Measurements from ENCODE around the gene CLEC2D.
"Not testable (repeated sequence)": the region's sequence is repeated elsewhere in the genome, so short reads cannot be mapped to it uniquely, and the experiment has no call there.

Gene CLEC2D

GRCh38 chr12:9699898-9700605, 30.5 kb downstream of the CLEC2D start:
- no peak for DNase-seq (ENCODE audit: low read depth in 2 of 2)

GRCh38 chr12:9700606-9700956, 31.1 kb downstream of the CLEC2D start:
- DNase-seq (ENCODE audit: low read depth in 2 of 2) = no peak

- DNase-seq (ENCODE audit: low read depth in 2 of 2) = no peak
Observed at GRCh38 chr12:9701380-9702154, 32.1 kb downstream of the CLEC2D start.

- DNase-seq (ENCODE audit: low read depth in 2 of 2) = no peak
Observed at GRCh38 chr12:9702255-9702654, 32.7 kb downstream of the CLEC2D start.

- DNase-seq (ENCODE audit: low read depth in 2 of 2) = not testable (repeated sequence)
Observed at GRCh38 chr12:9704561-9704960, 35.0 kb downstream of the CLEC2D start.

- DNase-seq (ENCODE audit: low read depth in 2 of 2) = no peak
Observed at GRCh38 chr12:9706086-9706685, 36.7 kb downstream of the CLEC2D start.

GRCh38 chr12:9707356-9707755, 37.8 kb downstream of the CLEC2D start:
- DNase-seq (ENCODE audit: low read depth in 2 of 2) = no peak

GRCh38 chr12:9707864-9708808, 38.6 kb downstream of the CLEC2D start:
- peak; percentile 29 to 52 for DNase-seq (ENCODE audit: low read depth in 2 of 2)

- DNase-seq (ENCODE audit: low read depth in 2 of 2) = no peak
Observed at GRCh38 chr12:9708853-9709252, 39.3 kb downstream of the CLEC2D start.

- no peak for DNase-seq (ENCODE audit: low read depth in 2 of 2)
Observed at GRCh38 chr12:9710584-9711375, 41.3 kb downstream of the CLEC2D start.

- DNase-seq (ENCODE audit: low read depth in 2 of 2) = no peak
Observed at GRCh38 chr12:9711664-9712063, 42.2 kb downstream of the CLEC2D start.

GRCh38 chr12:9713032-9713558, 43.6 kb downstream of the CLEC2D start:
- DNase-seq (ENCODE audit: low read depth in 2 of 2) = not testable (repeated sequence)

- no peak for DNase-seq (ENCODE audit: low read depth in 2 of 2)
Observed at GRCh38 chr12:9717070-9717925, 47.8 kb downstream of the CLEC2D start.

GRCh38 chr12:9718968-9719367, 49.5 kb downstream of the CLEC2D start:
- DNase-seq (ENCODE audit: low read depth in 2 of 2) = no peak

GRCh38 chr12:9719790-9720189, 50.3 kb downstream of the CLEC2D start:
- no peak for DNase-seq (ENCODE audit: low read depth in 2 of 2)

- no peak for DNase-seq (ENCODE audit: low read depth in 2 of 2)
Observed at GRCh38 chr12:9721394-9722092, 52.0 kb downstream of the CLEC2D start.

- no peak for DNase-seq (ENCODE audit: low read depth in 2 of 2)
Observed at GRCh38 chr12:9724023-9724422, 54.5 kb downstream of the CLEC2D start.

- DNase-seq (ENCODE audit: low read depth in 2 of 2) = no peak
Observed at GRCh38 chr12:9725213-9725870, 55.8 kb downstream of the CLEC2D start.

GRCh38 chr12:9727813-9728212, 58.3 kb downstream of the CLEC2D start:
- no peak for DNase-seq (ENCODE audit: low read depth in 2 of 2)
